ENCODE data around the gene EFCAB8. TPM values are rescaled to one million over a fixed set of nuclear protein-coding genes. Genes with fewer than 3 reads are reported as not detected.
"Not testable (repeated sequence)": the region's sequence is repeated elsewhere in the genome, so short reads cannot be mapped to it uniquely, and the experiment has no call there.

EFCAB8 gene
- total RNA-seq, 1 donor from 2014 or later, result 1.0 TPM

GRCh38 chr20:32886652-32887051 is 27.9 kb downstream of the EFCAB8 start:
- DNase-seq (ENCODE audit: low spot score), result no peak

- no peak for DNase-seq (ENCODE audit: low spot score)
Observed at GRCh38 chr20:32887492-32887891, 28.8 kb downstream of the EFCAB8 start.

GRCh38 chr20:32888636-32889035 is 29.9 kb downstream of the EFCAB8 start:
- no peak for DNase-seq (ENCODE audit: low spot score)

GRCh38 chr20:32889281-32889680 is 30.6 kb downstream of the EFCAB8 start:
- DNase-seq (ENCODE audit: low spot score), result no peak

- DNase-seq (ENCODE audit: low spot score), result no peak
Observed at GRCh38 chr20:32891491-32891890, 32.8 kb downstream of the EFCAB8 start.

- DNase-seq (ENCODE audit: low spot score), result no peak
Observed at GRCh38 chr20:32891926-32892660, 33.4 kb downstream of the EFCAB8 start.

- no peak for DNase-seq (ENCODE audit: low spot score)
Observed at GRCh38 chr20:32893263-32894025, 34.7 kb downstream of the EFCAB8 start.

- no peak for DNase-seq (ENCODE audit: low spot score)
Observed at GRCh38 chr20:32894026-32894483, 35.3 kb downstream of the EFCAB8 start.

GRCh38 chr20:32894711-32895355 is 36.1 kb downstream of the EFCAB8 start:
- DNase-seq (ENCODE audit: low spot score), result no peak

GRCh38 chr20:32896521-32897280 is 38.0 kb downstream of the EFCAB8 start:
- no peak for DNase-seq (ENCODE audit: low spot score)

GRCh38 chr20:32898729-32899128 is 40.0 kb downstream of the EFCAB8 start:
- DNase-seq (ENCODE audit: low spot score), result no peak

- DNase-seq (ENCODE audit: low spot score), result peak; percentile 52
Observed at GRCh38 chr20:32902456-32903420, 44.0 kb downstream of the EFCAB8 start.

- no peak for DNase-seq (ENCODE audit: low spot score)
Observed at GRCh38 chr20:32903666-32904175, 45.0 kb downstream of the EFCAB8 start.

GRCh38 chr20:32904678-32905077 is 46.0 kb downstream of the EFCAB8 start:
- not testable (repeated sequence) for DNase-seq (ENCODE audit: low spot score)

- no peak for DNase-seq (ENCODE audit: low spot score)
Observed at GRCh38 chr20:32906200-32906599, 47.5 kb downstream of the EFCAB8 start.

GRCh38 chr20:32906871-32907495 is 48.3 kb downstream of the EFCAB8 start:
- no peak for DNase-seq (ENCODE audit: low spot score)

- no peak for DNase-seq (ENCODE audit: low spot score)
Observed at GRCh38 chr20:32907886-32908285, 49.2 kb downstream of the EFCAB8 start.

GRCh38 chr20:32908334-32909292 is 49.9 kb downstream of the EFCAB8 start:
- no peak for DNase-seq (ENCODE audit: low spot score)

GRCh38 chr20:32909451-32909850 is 50.7 kb downstream of the EFCAB8 start:
- DNase-seq (ENCODE audit: low spot score), result no peak

All from ureter (tissue), 1 donor.